T-helper 2 cell treated with Interferon-gamma antibody and Interleukin-4, amounts not matched to agents 5 μg/mL and 100 μg/mL, for 36 hours (primary cell): Measurements from ENCODE around the gene CCDC192.

Source experiments
- DNase-seq: peaks from one replicate; pipeline ENCODE4 v3.0.0; 2021; ENCODE audit warnings: low spot score
- H3K27ac Mint-ChIP-seq: one replicate; pipeline ENCODE4 v1.8.0; 2021; ENCODE audit warnings: mild to moderate bottlenecking, mixed read lengths
- H3K27me3 Mint-ChIP-seq: one replicate; pipeline ENCODE4 v1.8.0; 2021; ENCODE audit warnings: low read depth, mixed read lengths
- H3K36me3 Mint-ChIP-seq: one replicate; pipeline ENCODE4 v1.8.0; 2021; ENCODE audit warnings: low read depth, mixed read lengths
- H3K4me1 Mint-ChIP-seq: one replicate; pipeline ENCODE4 v1.8.0; 2021; ENCODE audit warnings: low read depth, mixed read lengths
- H3K4me3 Mint-ChIP-seq: one replicate; pipeline ENCODE4 v1.8.0; 2022; ENCODE audit warnings: mild to moderate bottlenecking, moderate library complexity, mixed read lengths
- H3K9me3 Mint-ChIP-seq: one replicate; pipeline ENCODE4 v1.8.0; 2021; ENCODE audit warnings: mixed read lengths

The CCDC192 gene

DNA sequence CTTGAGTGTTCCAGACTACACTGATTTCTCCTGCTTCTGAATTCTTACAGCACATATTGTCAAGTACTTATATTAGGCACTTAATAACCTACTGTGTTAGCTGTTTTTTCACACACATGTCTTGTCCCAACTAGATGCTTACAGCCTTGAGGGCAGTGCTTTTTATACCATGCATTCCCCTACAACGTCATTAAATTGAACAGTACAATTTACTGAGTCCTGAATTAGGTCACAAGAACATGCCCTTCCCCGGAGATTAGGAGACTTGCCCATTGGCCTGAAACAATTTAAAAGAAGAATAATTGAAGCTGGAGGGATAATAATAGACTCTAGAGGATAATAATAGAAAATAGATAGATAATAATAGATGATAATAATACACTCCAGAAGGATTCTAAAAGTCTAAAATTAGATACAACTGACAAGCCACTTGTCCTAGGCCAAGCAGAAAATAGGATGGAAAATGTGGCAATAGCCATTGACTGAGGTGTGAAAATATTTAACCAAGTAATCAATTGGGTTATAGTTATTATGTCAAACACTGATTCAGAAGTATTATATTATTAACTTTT is 267.7 kb downstream of the CCDC192 start:
- no peaks in the 10 kb centered on the region for H3K27me3 Mint-ChIP-seq
- no peak overlapping the region for H3K4me3 Mint-ChIP-seq
- no peak for DNase-seq
- H3K9me3 Mint-ChIP-seq: no peaks in the 10 kb centered on the region
- H3K4me1 Mint-ChIP-seq: no peaks in the 10 kb centered on the region
- no peak overlapping the region for H3K27ac Mint-ChIP-seq
- H3K36me3 Mint-ChIP-seq: no peaks in the 10 kb centered on the region

DNA sequence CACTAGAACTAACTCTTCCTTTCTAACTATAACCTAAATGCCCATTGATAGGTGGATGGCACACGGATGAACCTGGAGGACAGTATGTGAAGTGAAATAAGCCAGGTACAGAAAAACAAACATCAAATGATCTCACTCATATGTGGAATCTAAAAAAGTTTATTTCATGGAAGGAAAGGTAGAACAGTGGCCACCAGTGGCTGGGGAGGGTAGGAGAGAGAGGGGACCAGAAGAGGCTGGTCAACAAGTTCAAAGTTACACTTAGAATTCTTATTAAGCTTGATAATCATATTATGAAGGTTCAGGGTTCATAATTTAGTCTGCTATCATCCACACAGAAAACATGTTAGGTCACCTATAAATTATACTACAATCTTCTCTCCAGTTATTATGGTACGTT is 272.8 kb downstream of the CCDC192 start:
- no peaks in the 10 kb centered on the region for H3K4me1 Mint-ChIP-seq
- no peak overlapping the region for H3K27ac Mint-ChIP-seq
- no peaks in the 10 kb centered on the region for H3K27me3 Mint-ChIP-seq
- no peaks in the 10 kb centered on the region for H3K9me3 Mint-ChIP-seq
- H3K4me3 Mint-ChIP-seq: no peak overlapping the region
- no peaks in the 10 kb centered on the region for H3K36me3 Mint-ChIP-seq
- DNase-seq: no peak

DNA sequence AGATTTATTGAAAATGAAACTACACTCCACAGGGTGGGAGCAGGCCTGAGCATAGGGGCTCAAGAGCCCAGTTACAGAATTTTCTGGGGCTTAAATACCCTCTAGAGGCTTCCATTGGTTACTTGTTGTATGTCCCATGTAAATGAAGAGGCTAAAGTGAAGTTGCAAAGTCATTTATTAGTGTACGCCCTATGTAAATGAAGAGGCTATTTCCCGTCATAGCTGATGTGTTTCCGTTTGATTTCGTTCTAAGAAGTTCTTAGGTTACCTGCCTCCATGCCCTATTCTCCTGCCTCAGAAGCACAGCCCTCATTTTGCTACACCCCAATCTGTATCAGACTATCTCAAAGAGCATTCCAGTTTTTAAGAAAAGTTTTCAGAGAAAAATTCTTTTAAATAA is 273.3 kb downstream of the CCDC192 start:
- Mint-ChIP-seq H3K27me3 (no peaks in the 10 kb centered on the region), H3K9me3 (no peaks in the 10 kb centered on the region), H3K27ac (no peak overlapping the region), H3K4me3 (no peak overlapping the region), H3K4me1 (no peaks in the 10 kb centered on the region), H3K36me3 (no peaks in the 10 kb centered on the region)
- DNase-seq: no peak

DNA sequence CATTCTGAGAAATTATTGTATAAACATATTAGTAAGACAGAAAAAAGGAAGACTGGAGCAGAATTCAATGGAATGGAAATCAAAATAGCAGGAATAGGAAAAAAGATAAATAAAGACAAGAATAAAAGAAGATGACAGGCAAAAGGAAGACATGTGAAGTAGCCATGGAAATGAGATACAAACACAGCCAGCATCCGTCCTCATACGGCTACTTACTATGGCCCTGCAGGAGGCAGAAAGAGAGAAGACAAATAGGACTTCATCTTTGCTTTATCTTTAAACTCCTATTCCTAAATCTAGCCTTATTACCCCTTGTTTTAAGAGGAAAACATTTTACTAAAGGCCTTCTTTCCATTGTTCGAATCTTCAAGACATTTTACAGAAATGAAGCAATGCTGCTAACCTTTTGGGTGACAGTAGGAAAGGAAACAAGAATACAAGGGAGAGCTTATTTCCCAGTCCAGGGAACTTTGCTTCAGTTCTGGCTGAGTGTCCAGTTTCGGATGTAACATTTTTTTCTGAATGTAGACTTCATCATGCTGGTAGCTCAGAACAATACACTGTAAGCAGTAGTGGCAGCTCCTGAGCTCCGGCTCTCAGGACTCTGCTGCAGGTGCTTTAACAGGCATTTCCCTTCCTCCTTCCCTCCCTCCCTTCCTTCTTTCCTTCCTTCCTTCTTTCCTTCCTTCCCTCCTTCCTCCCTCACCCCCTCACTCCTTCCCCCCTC is 274.0 kb downstream of the CCDC192 start:
- no peaks in the 10 kb centered on the region for H3K27me3 Mint-ChIP-seq
- no peak overlapping the region for H3K4me3 Mint-ChIP-seq
- H3K36me3 Mint-ChIP-seq: no peaks in the 10 kb centered on the region
- H3K9me3 Mint-ChIP-seq: no peaks in the 10 kb centered on the region
- no peak for DNase-seq
- H3K4me1 Mint-ChIP-seq: no peaks in the 10 kb centered on the region
- no peak overlapping the region for H3K27ac Mint-ChIP-seq

DNA sequence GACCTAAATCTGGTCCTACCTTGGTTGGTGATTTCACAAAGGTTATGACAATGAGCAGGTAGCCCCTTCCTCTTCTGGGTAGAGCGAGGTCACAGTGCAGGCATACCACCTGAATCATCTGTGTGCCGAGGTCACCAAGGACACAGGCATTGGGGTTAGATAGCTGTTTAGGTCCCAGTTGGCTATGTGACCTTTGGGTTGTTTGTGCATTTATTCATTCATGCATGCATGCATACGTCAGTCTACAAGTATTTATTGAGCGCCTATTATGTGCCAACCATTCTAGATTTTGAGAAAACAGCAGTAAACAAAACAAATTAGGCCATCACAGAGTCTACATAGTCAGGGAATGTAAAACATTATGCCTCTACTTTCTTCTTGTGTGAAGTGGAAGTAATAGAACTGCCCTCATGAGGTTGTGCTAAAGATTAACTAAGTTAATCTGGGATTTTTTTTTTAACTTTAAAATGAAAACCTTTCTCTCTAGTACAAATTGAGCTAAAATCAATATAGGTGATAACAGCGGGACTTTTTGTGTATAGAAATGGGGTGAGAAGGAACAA is 275.6 kb downstream of the CCDC192 start:
- no peak for DNase-seq
- Mint-ChIP-seq H3K27ac (no peak overlapping the region), H3K9me3 (no peaks in the 10 kb centered on the region), H3K27me3 (no peaks in the 10 kb centered on the region), H3K4me1 (no peaks in the 10 kb centered on the region), H3K36me3 (no peaks in the 10 kb centered on the region), H3K4me3 (no peak overlapping the region)

DNA sequence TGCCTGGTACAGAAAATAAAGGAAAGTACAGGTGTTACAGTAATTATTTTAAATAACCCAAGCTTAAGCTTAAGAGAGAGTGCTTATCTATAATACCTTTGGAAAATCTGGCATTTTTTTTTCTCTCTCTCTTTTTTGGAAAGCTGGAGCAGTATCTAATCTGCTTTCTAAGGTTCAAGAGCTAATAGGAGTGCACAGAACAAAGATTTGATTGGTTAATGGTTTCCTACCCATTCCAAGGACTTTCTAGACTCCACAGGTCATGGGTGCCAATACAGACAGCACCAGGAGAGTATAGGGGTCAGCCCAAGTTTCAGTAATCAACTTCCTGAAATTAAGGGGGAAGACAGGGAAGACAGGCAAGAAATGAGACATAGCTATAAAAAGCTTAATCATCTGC is 276.3 kb downstream of the CCDC192 start:
- H3K4me1 Mint-ChIP-seq: no peaks in the 10 kb centered on the region
- no peak overlapping the region for H3K27ac Mint-ChIP-seq
- DNase-seq: no peak
- H3K36me3 Mint-ChIP-seq: no peaks in the 10 kb centered on the region
- H3K4me3 Mint-ChIP-seq: no peak overlapping the region
- no peaks in the 10 kb centered on the region for H3K9me3 Mint-ChIP-seq
- no peaks in the 10 kb centered on the region for H3K27me3 Mint-ChIP-seq

DNA sequence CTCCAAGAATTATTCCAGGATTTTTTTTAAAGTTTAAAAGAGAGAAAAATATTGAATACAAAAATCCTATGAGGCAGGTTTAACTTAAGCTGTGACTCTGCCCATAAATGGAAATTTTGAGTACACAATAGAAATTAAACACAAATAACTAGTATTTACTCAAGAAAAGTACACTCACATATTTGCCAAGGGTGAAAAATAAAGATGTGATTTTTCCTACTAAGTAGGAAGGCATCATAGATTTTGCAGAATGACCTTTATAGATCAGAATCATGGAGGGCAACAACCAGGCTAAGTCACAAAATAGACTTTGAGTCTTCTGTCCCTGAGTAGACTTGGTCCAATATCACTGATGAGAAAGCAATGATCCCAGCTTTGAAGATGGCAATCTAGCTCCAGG is 277.7 kb downstream of the CCDC192 start:
- H3K27me3 Mint-ChIP-seq: no peaks in the 10 kb centered on the region
- no peaks in the 10 kb centered on the region for H3K9me3 Mint-ChIP-seq
- no peak overlapping the region for H3K4me3 Mint-ChIP-seq
- DNase-seq: no peak
- H3K27ac Mint-ChIP-seq: no peak overlapping the region
- no peaks in the 10 kb centered on the region for H3K36me3 Mint-ChIP-seq
- no peaks in the 10 kb centered on the region for H3K4me1 Mint-ChIP-seq

DNA sequence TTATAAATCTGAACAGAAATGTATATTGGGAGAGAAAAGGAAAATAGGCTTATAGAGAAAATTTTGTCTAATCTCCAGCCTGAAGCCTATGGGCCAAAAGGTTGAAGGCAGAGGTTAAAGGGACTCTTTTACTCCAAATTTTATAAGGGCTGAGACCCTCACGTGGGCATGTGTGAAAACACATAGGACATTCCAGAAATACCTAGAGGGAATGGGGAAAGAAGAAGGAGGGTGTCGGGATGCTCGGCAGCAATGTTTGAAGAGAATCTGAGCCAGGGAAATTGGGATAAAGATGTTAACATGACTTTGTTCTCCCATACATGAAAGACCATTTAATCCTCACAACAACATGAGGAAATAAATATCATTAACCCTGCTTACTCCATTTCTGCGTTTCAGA is 278.3 kb downstream of the CCDC192 start:
- no peak overlapping the region for H3K27ac Mint-ChIP-seq
- no peaks in the 10 kb centered on the region for H3K27me3 Mint-ChIP-seq
- no peaks in the 10 kb centered on the region for H3K36me3 Mint-ChIP-seq
- no peak for DNase-seq
- H3K9me3 Mint-ChIP-seq: no peaks in the 10 kb centered on the region
- no peaks in the 10 kb centered on the region for H3K4me1 Mint-ChIP-seq
- H3K4me3 Mint-ChIP-seq: no peak overlapping the region

DNA sequence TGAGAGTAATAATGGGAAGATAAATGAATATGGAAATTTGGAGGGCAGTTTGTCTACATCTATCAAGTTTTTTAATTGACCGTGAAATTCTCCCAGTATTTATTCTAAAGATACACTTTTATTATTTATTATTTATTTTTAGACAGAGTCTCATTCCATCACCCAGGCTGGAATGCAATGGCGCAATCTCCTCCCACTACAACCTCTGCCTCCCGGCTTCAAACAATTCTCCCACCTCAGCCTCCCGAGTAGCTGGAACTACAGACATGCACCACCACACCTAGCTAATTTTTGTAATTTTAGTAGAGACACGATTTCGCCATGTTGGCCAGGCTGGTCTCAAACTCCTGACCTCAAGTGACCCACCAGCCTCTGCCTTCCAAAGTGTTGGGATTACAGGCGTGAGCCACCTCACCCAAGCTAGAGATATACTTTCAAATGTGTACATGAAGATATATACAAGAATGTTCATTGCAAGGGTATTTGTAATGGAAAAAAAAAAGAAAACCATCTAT is 282.7 kb downstream of the CCDC192 start:
- Mint-ChIP-seq H3K27me3 (no peaks in the 10 kb centered on the region), H3K27ac (no peak overlapping the region)
- DNase-seq: no peak

DNA sequence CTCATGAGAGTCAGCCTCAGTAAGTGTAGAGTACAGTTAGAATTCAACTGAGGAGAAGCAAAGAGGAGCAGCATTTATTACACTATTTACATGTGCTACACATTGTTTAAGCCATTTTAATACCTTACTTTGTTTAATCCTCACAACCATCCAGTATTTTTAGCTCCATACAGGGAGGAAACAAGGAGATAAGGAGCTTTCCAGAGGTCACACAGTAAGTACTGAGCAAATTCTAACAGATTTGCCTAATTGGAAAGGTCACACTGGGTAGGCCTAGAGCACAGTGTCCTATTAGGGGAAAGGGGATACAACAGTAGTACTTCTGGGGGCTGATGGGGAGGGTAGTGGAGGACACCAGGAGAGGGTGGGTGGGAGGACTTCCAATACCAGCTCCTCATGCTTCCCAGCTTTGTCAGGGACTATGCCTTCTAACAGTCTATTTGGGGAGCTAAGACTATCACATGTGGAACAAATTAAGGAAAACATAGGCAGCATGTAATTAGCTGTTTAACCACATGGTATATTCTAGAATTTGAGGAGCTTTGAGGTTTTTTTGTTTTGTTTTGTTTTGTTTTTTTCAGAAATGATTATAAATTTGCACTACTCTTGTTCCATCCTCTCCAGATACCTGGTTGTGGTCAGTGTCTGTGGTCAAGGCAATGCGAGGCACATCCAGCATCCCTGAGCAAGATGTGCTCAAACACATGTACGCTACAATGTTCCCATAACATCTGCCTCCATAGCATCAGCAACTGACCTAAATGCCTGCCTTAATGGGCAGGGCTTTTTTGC is 284.4 kb downstream of the CCDC192 start:
- H3K36me3 Mint-ChIP-seq: no peaks in the 10 kb centered on the region
- no peaks in the 10 kb centered on the region for H3K27me3 Mint-ChIP-seq
- H3K4me1 Mint-ChIP-seq: no peaks in the 10 kb centered on the region
- no peak for DNase-seq
- no peak overlapping the region for H3K27ac Mint-ChIP-seq
- no peaks in the 10 kb centered on the region for H3K9me3 Mint-ChIP-seq
- no peak overlapping the region for H3K4me3 Mint-ChIP-seq

More for the DNA sequence above, 282.7 kb downstream of the CCDC192 start:
- H3K4me1 Mint-ChIP-seq: no peaks in the 10 kb centered on the region
- H3K4me3 Mint-ChIP-seq: no peak overlapping the region
- H3K9me3 Mint-ChIP-seq: no peaks in the 10 kb centered on the region
- no peaks in the 10 kb centered on the region for H3K36me3 Mint-ChIP-seq

DNA sequence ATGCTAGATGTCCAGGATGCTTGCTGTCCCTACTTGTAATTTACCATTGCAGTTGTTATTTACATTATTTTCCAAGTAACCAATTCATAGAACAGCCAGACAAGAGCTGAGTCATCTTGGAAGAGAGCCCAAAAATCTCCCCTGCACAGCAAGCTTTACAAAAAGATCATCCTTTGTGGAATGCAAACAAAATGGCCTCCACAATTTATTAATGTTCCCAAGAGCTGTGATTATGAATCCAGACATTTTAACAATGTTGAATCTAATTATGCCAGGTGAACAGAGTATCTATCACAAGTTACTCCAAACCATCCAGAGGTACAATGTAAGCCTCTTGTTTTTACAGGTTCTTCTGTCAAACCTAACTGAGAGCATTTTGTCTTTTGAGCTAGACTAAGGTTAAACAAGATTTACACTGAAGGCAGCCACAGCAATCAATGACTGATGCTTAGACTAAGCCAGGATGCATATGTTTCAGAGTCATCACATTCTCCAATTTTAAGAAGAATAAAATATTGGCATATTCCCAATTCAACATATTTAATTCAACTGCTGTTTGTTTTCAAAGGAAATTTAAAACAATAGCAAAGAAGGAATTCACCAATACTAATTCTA is 285.1 kb downstream of the CCDC192 start:
- no peaks in the 10 kb centered on the region for H3K36me3 Mint-ChIP-seq
- no peak for DNase-seq
- no peak overlapping the region for H3K4me3 Mint-ChIP-seq
- H3K9me3 Mint-ChIP-seq: no peaks in the 10 kb centered on the region
- H3K4me1 Mint-ChIP-seq: no peaks in the 10 kb centered on the region
- no peak overlapping the region for H3K27ac Mint-ChIP-seq
- H3K27me3 Mint-ChIP-seq: no peaks in the 10 kb centered on the region
